ENCODE results near the gene EPHB6. TPM values are rescaled to one million over a fixed set of nuclear protein-coding genes. Genes with fewer than 3 reads are reported as not detected.

Gene EPHB6
- 0.35 to 1.1 TPM (median 0.59 TPM) in 5 replicates for total RNA-seq (2022; extraction: Qiagen RNA extraction; ENCODE audit: low read depth)

GRCh38 chr7:142854372-142855113, at the start of gene EPHB6:
Gene EPHB6, plus strand, starts transcription at chr7:142855076. Its CDS starts 8,152 bp downstream, at chr7:142863228.

GRCh38 chr7:142885311-142886230, 30.7 kb downstream of the EPHB6 start, which contains the start of gene TRPV6:
Gene TRPV6, minus strand, starts transcription at chr7:142885745.

Other genes starting within 250 kb of the EPHB6 start
- gene PRSS1, start 105.6 kb upstream of the EPHB6 start, total RNA-seq (2022; extraction: Qiagen RNA extraction; ENCODE audit: low read depth), result not detected in 5 replicates
- gene PRSS2, start 84.1 kb upstream of the EPHB6 start, total RNA-seq (2022; extraction: Qiagen RNA extraction; ENCODE audit: low read depth), result not detected in 5 replicates
- gene TRPV6, start 30.7 kb downstream of the EPHB6 start, total RNA-seq (2022; extraction: Qiagen RNA extraction; ENCODE audit: low read depth), result not detected in 5 replicates
- not detected in 5 replicates for gene TRPV5, start 78.7 kb downstream of the EPHB6 start, total RNA-seq (2022; extraction: Qiagen RNA extraction; ENCODE audit: low read depth)
- not detected in 5 replicates for gene LLCFC1, start 84.4 kb downstream of the EPHB6 start, total RNA-seq (2022; extraction: Qiagen RNA extraction; ENCODE audit: low read depth)
- gene KEL, start 107.3 kb downstream of the EPHB6 start, total RNA-seq (2022; extraction: Qiagen RNA extraction; ENCODE audit: low read depth), result not detected in 5 replicates
- not detected in 5 replicates for gene OR9A2, start 172.1 kb downstream of the EPHB6 start, total RNA-seq (2022; extraction: Qiagen RNA extraction; ENCODE audit: low read depth)
- not detected in 5 replicates for gene OR6V1, start 197.3 kb downstream of the EPHB6 start, total RNA-seq (2022; extraction: Qiagen RNA extraction; ENCODE audit: low read depth)